ENCODE data around the gene GAK. TPM values are rescaled to one million over a fixed set of nuclear protein-coding genes. Genes with fewer than 3 reads are reported as not detected.
A peak's percentile ranks its signal among the peaks of the same experiment; 100 is the strongest.

GAK gene
- total RNA-seq, 2 donors from 2014 or later = 104 to 121 TPM

- Histone ChIP-seq H3K27me3 (ENCODE audit: control insufficient read depth, insufficient read depth, low read length, poor library complexity, severe bottlenecking) (peaks cover 23% of the 10 kb centered on the region), H3K9me3 (ENCODE audit: control insufficient read depth, low read length) (no peaks in the 10 kb centered on the region), H3K27ac (ENCODE audit: low read depth, low read length) (no peak overlapping the region), H3K36me3 (ENCODE audit: control insufficient read depth, insufficient read depth, low read length) (no peaks in the 10 kb centered on the region), H3K4me1 (ENCODE audit: control insufficient read depth, insufficient read depth, low read length) (no peaks in the 10 kb centered on the region), H3K4me3 (ENCODE audit: low read length) (no peak overlapping the region), H3K9ac (ENCODE audit: extremely low read depth, low read length, poor library complexity, severe bottlenecking) (no peak overlapping the region)
- WGBS, 2 experiments (ENCODE audit: insufficient coverage in 1 of 2, insufficient read length in 1 of 2) = 83 to 84% methylated on average over 11 to 23 of the region's 23 CpGs
- peaks cover 2% of the 10 kb centered on the region for H3K9me3 Mint-ChIP-seq
- peak; percentile 38 for DNase-seq
- peaks cover 29% of the 10 kb centered on the region for H3K27me3 Mint-ChIP-seq (ENCODE audit: insufficient read depth)
- no peak overlapping the region for H3K4me3 Mint-ChIP-seq
- H3K36me3 Mint-ChIP-seq (ENCODE audit: low read depth) = no peaks in the 10 kb centered on the region
- no peak for TF ChIP-seq CTCF (conservative IDR thresholded peaks at IDR 0.05)
- H3K4me1 Mint-ChIP-seq = peaks cover 2% of the 10 kb centered on the region
- no peak overlapping the region for H3K27ac Mint-ChIP-seq
Observed at GRCh38 chr4:830601-831482, 101.3 kb downstream of the GAK start.

- H3K27me3 ChIP-seq (ENCODE audit: control insufficient read depth, insufficient read depth, low read length, poor library complexity, severe bottlenecking) = peaks cover 29% of the 10 kb centered on the region
- H3K4me3 ChIP-seq (ENCODE audit: low read length) = no peak overlapping the region
- no peak overlapping the region for H3K9ac ChIP-seq (ENCODE audit: extremely low read depth, low read length, poor library complexity, severe bottlenecking)
- peaks cover 2% of the 10 kb centered on the region for H3K4me1 ChIP-seq (ENCODE audit: control insufficient read depth, insufficient read depth, low read length)
- TF ChIP-seq CTCF (conservative IDR thresholded peaks at IDR 0.05) = no peak
- no peak overlapping the region for H3K27ac Mint-ChIP-seq
- no peak overlapping the region for H3K4me3 Mint-ChIP-seq
- H3K36me3 ChIP-seq (ENCODE audit: control insufficient read depth, insufficient read depth, low read length) = no peaks in the 10 kb centered on the region
- H3K36me3 Mint-ChIP-seq (ENCODE audit: low read depth) = no peaks in the 10 kb centered on the region
- WGBS, 2 experiments (ENCODE audit: insufficient coverage in 1 of 2, insufficient read length in 1 of 2) = 69 to 83% methylated on average over 7 to 26 of the region's 26 CpGs
- H3K9me3 ChIP-seq (ENCODE audit: control insufficient read depth, low read length) = no peaks in the 10 kb centered on the region
- no peak overlapping the region for H3K27ac ChIP-seq (ENCODE audit: low read depth, low read length)
- H3K27me3 Mint-ChIP-seq (ENCODE audit: insufficient read depth) = peaks cover 34% of the 10 kb centered on the region
- peak; percentile 70 for DNase-seq
- H3K4me1 Mint-ChIP-seq = peaks cover 2% of the 10 kb centered on the region
- H3K9me3 Mint-ChIP-seq = peaks cover 2% of the 10 kb centered on the region
Observed at GRCh38 chr4:829761-830600, 102.1 kb downstream of the GAK start.

GRCh38 chr4:829291-829690 lies 102.8 kb downstream of the GAK start:
- Mint-ChIP-seq H3K4me3 (no peak overlapping the region), H3K9me3 (peaks cover 2% of the 10 kb centered on the region), H3K27me3 (ENCODE audit: insufficient read depth) (peaks cover 41% of the 10 kb centered on the region), H3K4me1 (peaks cover 2% of the 10 kb centered on the region), H3K36me3 (ENCODE audit: low read depth) (no peaks in the 10 kb centered on the region), H3K27ac (no peak overlapping the region)
- 83 to 96% methylated on average over 1 to 6 of the region's 6 CpGs for WGBS, 2 experiments (ENCODE audit: insufficient coverage in 1 of 2, insufficient read length in 1 of 2)
- peaks cover 36% of the 10 kb centered on the region for H3K27me3 ChIP-seq (ENCODE audit: control insufficient read depth, insufficient read depth, low read length, poor library complexity, severe bottlenecking)
- H3K4me1 ChIP-seq (ENCODE audit: control insufficient read depth, insufficient read depth, low read length) = peaks cover 2% of the 10 kb centered on the region
- no peak overlapping the region for H3K27ac ChIP-seq (ENCODE audit: low read depth, low read length)
- no peak for TF ChIP-seq CTCF (conservative IDR thresholded peaks at IDR 0.05)
- no peaks in the 10 kb centered on the region for H3K9me3 ChIP-seq (ENCODE audit: control insufficient read depth, low read length)
- no peak overlapping the region for H3K4me3 ChIP-seq (ENCODE audit: low read length)
- DNase-seq = peak; percentile 32
- H3K36me3 ChIP-seq (ENCODE audit: control insufficient read depth, insufficient read depth, low read length) = no peaks in the 10 kb centered on the region
- no peak overlapping the region for H3K9ac ChIP-seq (ENCODE audit: extremely low read depth, low read length, poor library complexity, severe bottlenecking)
